Measurements from ENCODE around the gene ACTRT2. TPM values are rescaled to one million over a fixed set of nuclear protein-coding genes. Genes with fewer than 3 reads are reported as not detected.

ACTRT2 gene
- total RNA-seq, 4 donors from 2014 or later = not detected

DNA sequence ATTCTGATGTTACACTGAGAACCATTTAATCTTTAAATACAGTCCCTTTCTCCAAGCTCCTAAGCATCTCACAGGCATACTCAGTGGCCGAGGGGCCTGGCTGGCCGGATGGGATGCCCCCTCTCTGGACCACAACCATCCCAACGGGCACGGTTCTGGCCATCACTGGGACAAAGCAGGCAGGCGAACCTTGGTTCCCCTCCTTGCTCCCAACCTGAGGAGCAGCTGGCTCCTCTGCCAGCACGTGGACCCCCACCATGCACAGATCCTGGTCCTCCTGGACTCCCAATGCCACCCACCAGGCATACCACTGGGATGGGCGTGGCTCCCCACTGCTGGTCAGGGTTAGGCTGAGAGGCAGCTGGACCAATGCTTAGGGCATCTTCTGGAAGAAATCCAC is 27.9 kb downstream of the ACTRT2 start:
- DNase-seq (ENCODE audit: low spot score in 2 of 2) = no peak
- H3K4me1 ChIP-seq = peaks cover 0 to 5% (median 0%) of the 10 kb centered on the region in 4 donors
- peaks cover 0 to 12% (median 0%) of the 10 kb centered on the region in 3 donors for H3K36me3 ChIP-seq
- 86 to 93% methylated on average over 6 to 7 of the region's 7 CpGs for WGBS, 2 donors
- H3K27me3 ChIP-seq = peaks cover 0 to 10% of the 10 kb centered on the region in 2 donors
- TF ChIP-seq EP300 (IDR thresholded peaks at IDR 0.05) (no peak), POLR2A (IDR thresholded peaks at IDR 0.05) (no peak)
- TF ChIP-seq, protein P1, sequence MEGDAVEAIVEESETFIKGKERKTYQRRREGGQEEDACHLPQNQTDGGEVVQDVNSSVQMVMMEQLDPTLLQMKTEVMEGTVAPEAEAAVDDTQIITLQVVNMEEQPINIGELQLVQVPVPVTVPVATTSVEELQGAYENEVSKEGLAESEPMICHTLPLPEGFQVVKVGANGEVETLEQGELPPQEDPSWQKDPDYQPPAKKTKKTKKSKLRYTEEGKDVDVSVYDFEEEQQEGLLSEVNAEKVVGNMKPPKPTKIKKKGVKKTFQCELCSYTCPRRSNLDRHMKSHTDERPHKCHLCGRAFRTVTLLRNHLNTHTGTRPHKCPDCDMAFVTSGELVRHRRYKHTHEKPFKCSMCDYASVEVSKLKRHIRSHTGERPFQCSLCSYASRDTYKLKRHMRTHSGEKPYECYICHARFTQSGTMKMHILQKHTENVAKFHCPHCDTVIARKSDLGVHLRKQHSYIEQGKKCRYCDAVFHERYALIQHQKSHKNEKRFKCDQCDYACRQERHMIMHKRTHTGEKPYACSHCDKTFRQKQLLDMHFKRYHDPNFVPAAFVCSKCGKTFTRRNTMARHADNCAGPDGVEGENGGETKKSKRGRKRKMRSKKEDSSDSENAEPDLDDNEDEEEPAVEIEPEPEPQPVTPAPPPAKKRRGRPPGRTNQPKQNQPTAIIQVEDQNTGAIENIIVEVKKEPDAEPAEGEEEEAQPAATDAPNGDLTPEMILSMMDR (IDR thresholded peaks at IDR 0.05) = no peak
- H3K27ac ChIP-seq = no peak overlapping the region
- H3K4me3 ChIP-seq = no peak overlapping the region
- peaks cover 0 to 8% (median 0%) of the 10 kb centered on the region in 4 donors for H3K9me3 ChIP-seq

DNA sequence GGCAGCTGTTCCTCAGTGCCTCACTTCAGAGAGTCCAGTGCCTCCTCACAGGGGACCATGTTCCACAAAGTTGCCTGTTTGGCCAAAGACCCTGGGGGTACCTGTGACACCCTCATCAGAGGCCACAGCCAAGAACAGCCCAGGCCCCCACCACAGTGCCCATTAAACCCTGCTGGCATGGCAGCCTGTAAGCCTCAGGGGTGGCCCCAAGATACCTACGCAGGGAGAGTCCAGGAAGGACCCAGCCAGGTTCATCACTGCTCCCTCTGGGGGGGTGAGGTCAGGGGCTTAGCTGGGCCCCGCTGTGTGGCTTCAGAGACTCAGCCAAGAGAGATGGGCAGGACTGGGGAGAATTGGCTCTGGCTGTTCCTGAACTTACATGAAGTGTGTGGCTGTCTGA is 28.6 kb downstream of the ACTRT2 start:
- no peak for TF ChIP-seq POLR2A (IDR thresholded peaks at IDR 0.05)
- TF ChIP-seq, protein P1 (IDR thresholded peaks at IDR 0.05) = no peak
- no peak for TF ChIP-seq EP300 (IDR thresholded peaks at IDR 0.05)
- H3K36me3 ChIP-seq = peaks cover 0 to 9% (median 0%) of the 10 kb centered on the region in 3 donors
- DNase-seq (ENCODE audit: low spot score in 2 of 2) = no peak
- H3K9me3 ChIP-seq = peaks cover 0 to 6% (median 0%) of the 10 kb centered on the region in 4 donors
- 65 to 87% methylated on average over 2 of the region's 2 CpGs for WGBS, 2 donors
- peaks cover 0 to 5% (median 0%) of the 10 kb centered on the region in 4 donors for H3K4me1 ChIP-seq
- no peak overlapping the region for H3K4me3 ChIP-seq
- no peak overlapping the region for H3K27ac ChIP-seq
- peaks cover 0 to 10% of the 10 kb centered on the region in 2 donors for H3K27me3 ChIP-seq

DNA sequence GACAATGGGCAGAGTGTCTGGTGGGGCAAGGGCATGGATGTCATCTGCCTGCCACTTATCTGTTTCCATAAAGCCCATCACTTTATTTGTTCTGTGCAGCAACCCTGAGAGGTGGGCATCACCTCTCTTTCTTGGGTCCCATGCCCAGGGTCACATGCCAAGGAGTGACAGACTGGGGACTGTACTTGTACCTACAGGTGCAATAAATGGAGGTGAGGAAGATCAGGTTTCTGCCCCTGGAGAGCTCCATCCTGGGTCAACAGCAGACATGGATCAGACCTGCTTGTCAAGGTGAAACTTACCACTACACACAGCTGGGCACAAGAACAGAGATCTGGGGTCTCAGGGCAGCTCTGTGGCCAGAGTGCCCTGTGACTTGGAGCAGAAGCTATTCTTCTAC is 29.3 kb downstream of the ACTRT2 start:
- no peak overlapping the region for H3K27ac ChIP-seq
- H3K9me3 ChIP-seq = no peaks in the 10 kb centered on the region
- peaks cover 0 to 2% (median 0%) of the 10 kb centered on the region in 3 donors for H3K36me3 ChIP-seq
- TF ChIP-seq POLR2A (IDR thresholded peaks at IDR 0.05) (no peak), EP300 (IDR thresholded peaks at IDR 0.05) (no peak)
- TF ChIP-seq, protein P1 (IDR thresholded peaks at IDR 0.05) = no peak
- H3K4me3 ChIP-seq = no peak overlapping the region
- peaks cover 0 to 10% of the 10 kb centered on the region in 2 donors for H3K27me3 ChIP-seq
- DNase-seq (ENCODE audit: low spot score in 2 of 2) = no peak
- H3K4me1 ChIP-seq = peaks cover 0 to 5% (median 0%) of the 10 kb centered on the region in 4 donors

DNA sequence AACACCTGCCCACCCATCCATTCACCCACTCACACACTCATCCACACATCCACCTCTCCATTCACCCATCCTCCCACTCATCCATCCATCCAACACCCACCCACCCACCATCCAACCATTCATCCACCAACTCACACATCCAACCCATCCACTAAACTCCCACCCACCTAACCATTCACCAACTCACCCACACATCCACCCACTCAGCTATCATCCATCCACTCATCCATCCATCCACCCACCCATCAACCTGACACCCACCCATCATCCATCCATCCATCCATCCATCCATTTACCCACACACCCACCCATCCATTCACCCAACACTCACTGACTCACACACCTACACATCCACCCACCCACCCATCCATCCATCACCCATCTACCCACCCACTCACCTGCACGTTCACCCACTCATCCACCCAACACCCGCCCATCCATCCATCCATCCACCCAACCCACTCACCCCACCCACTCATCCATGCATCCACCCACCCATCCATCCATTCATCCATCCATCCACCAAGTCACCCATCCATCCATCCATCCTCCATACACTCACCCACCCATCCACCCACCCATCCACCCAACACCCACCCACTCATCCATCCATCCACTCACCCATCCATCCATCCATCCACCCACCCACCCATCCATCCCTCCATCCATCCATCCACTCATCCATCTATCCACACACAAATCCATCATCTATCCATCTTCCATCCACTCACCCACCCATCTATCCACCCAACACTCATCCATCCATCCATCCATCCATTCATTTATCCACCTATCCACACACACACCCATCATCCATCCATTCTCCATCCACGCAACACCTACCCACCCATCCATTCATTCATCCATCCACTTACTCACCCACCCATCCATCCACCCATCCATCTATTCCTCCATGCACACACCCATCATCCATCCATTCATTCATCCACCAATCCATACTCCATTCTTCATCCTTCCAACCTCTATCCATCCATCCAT is 30.3 kb downstream of the ACTRT2 start:
- 86 to 87% methylated on average over 3 of the region's 3 CpGs for WGBS, 2 donors
- Histone ChIP-seq H3K27ac (no peak overlapping the region), H3K27me3 (peaks cover 0 to 10% of the 10 kb centered on the region in 2 donors), H3K9me3 (no peaks in the 10 kb centered on the region), H3K36me3 (no peaks in the 10 kb centered on the region), H3K4me1 (peaks cover 0 to 5% (median 0%) of the 10 kb centered on the region in 4 donors), H3K4me3 (no peak overlapping the region)
- no peak for DNase-seq (ENCODE audit: low spot score in 2 of 2)
- TF ChIP-seq, protein P1 (IDR thresholded peaks at IDR 0.05) = no peak
- TF ChIP-seq POLR2A (IDR thresholded peaks at IDR 0.05) (no peak), EP300 (IDR thresholded peaks at IDR 0.05) (no peak)

DNA sequence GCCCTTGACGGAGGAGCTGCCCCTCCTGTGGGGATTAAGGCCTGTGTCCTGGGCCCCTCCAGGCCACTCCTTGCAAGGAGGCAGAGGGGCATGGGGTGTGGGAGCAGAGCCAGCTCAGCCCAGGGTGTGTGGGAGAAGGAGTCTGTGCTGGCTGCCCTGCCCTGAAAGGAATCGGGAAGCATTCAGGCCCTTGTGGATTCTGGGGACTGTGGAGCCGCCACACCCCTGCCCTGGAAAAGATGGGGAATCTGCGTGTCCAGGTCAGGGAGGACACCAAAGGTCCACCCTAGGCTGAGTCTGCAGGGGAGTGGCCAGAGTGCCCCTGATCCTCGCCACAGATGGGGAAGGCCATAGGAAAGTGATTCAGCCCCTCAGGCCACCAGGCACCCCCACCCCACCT is 31.2 kb downstream of the ACTRT2 start:
- Histone ChIP-seq H3K27ac (no peak overlapping the region), H3K9me3 (no peaks in the 10 kb centered on the region), H3K36me3 (no peaks in the 10 kb centered on the region), H3K27me3 (peaks cover 0 to 10% of the 10 kb centered on the region in 2 donors), H3K4me3 (no peak overlapping the region), H3K4me1 (peaks cover 0 to 5% (median 0%) of the 10 kb centered on the region in 4 donors)
- 88 to 94% methylated on average over 4 to 5 of the region's 5 CpGs for WGBS, 2 donors
- TF ChIP-seq POLR2A (IDR thresholded peaks at IDR 0.05) = no peak
- TF ChIP-seq EP300 (IDR thresholded peaks at IDR 0.05) = no peak
- TF ChIP-seq, protein P1 (IDR thresholded peaks at IDR 0.05) = no peak
- DNase-seq (ENCODE audit: low spot score in 2 of 2) = no peak
